SU-DHL-6 (cell line): Measurements from ENCODE around the gene TBC1D22A.

Source experiments
- H2AFZ ChIP-seq: fragments of 200-600 bp; sonication (generic); 2 replicates; pipeline ENCODE4 v1.6.1; 2014; ENCODE audit warnings: low read depth, mild to moderate bottlenecking, moderate library complexity, mixed read lengths, antibody characterized with exemption, low read length; ENCODE audit not compliant: severe bottlenecking
- H3F3A ChIP-seq: fragments of 200-600 bp; shearing (Covaris generic); 2 replicates; pipeline ENCODE4 v1.6.0; 2016; ENCODE audit warnings: antibody characterized with exemption, mild to moderate bottlenecking; ENCODE audit not compliant: insufficient read depth
- H3K27ac ChIP-seq: fragments of 200-600 bp; sonication (generic); 2 replicates; pipeline ENCODE4 v1.5.1; 2016; ENCODE audit warnings: low read depth, mild to moderate bottlenecking, low read length, moderate library complexity, mixed read lengths
- H3K27me3 ChIP-seq: fragments of 200-600 bp; sonication (generic), shearing (Covaris generic); 2 replicates; pipeline ENCODE4 v1.6.0; 2014; ENCODE audit warnings: mild to moderate bottlenecking, low read length
- H3K36me3 ChIP-seq: fragments of 200-600 bp; sonication (generic); 2 replicates; pipeline ENCODE4 v1.6.1; 2014; ENCODE audit warnings: mild to moderate bottlenecking, low read length, mixed read lengths
- H3K4me2 ChIP-seq: fragments of 300-600, 200-600 bp; shearing (Covaris generic), sonication (generic); 2 replicates; pipeline ENCODE4 v1.6.0; 2014; ENCODE audit warnings: low read length, low read depth, mild to moderate bottlenecking; ENCODE audit not compliant: poor library complexity, severe bottlenecking
- H3K4me3 ChIP-seq: fragments of 200-600 bp; sonication (generic); 2 replicates; pipeline ENCODE4 v1.5.1; 2014; ENCODE audit warnings: antibody characterized with exemption, low read length, mild to moderate bottlenecking, mixed read lengths; ENCODE audit not compliant: insufficient read depth, poor library complexity, severe bottlenecking
- H3K79me2 ChIP-seq: fragments of 200-600 bp; sonication (generic); 2 replicates; pipeline ENCODE4 v1.6.1; 2014; ENCODE audit warnings: mild to moderate bottlenecking, low read length, moderate library complexity; ENCODE audit not compliant: insufficient read depth
- H3K9ac ChIP-seq: fragments of 200-600 bp; sonication (generic); 2 replicates; pipeline ENCODE4 v1.7.0; 2014; ENCODE audit warnings: mild to moderate bottlenecking, low read length
- H3K9me2 ChIP-seq: fragments of 200-600 bp; sonication (generic); replicated peaks from 2 replicates; pipeline ENCODE4 v1.6.1; 2014; ENCODE audit warnings: low read length; ENCODE audit not compliant: insufficient read depth
- H3K9me3 ChIP-seq: fragments of 200-600 bp; sonication (generic); 2 replicates; pipeline ENCODE4 v1.6.1; 2014; ENCODE audit warnings: low read length, mixed read lengths; ENCODE audit not compliant: insufficient read depth
- H4K20me1 ChIP-seq: fragments of 200-600 bp; sonication (generic); 2 replicates; pipeline ENCODE4 v1.6.1; 2014; ENCODE audit warnings: low read depth, mild to moderate bottlenecking, antibody characterized with exemption, low read length, moderate library complexity, mixed read lengths
- EZH2phosphoT487 ChIP-seq: fragments of 200-600 bp; sonication (generic), shearing (Covaris generic); conservative IDR thresholded peaks from 2 replicates; pipeline ENCODE4 v1.6.1; 2018; ENCODE audit warnings: mild to moderate bottlenecking, antibody characterized with exemption, low read length, moderate library complexity, mixed read lengths
- TF ChIP-seq, protein P1 (sequence below): fragments of 200-600 bp; sonication (generic); IDR thresholded peaks from one replicate; pipeline ENCODE4 v1.5.1; 2017; ENCODE audit warnings: antibody characterized with exemption, mild to moderate bottlenecking, low read length, moderate library complexity; ENCODE audit not compliant: insufficient read depth, poor library complexity, severe bottlenecking

Gene TBC1D22A

DNA sequence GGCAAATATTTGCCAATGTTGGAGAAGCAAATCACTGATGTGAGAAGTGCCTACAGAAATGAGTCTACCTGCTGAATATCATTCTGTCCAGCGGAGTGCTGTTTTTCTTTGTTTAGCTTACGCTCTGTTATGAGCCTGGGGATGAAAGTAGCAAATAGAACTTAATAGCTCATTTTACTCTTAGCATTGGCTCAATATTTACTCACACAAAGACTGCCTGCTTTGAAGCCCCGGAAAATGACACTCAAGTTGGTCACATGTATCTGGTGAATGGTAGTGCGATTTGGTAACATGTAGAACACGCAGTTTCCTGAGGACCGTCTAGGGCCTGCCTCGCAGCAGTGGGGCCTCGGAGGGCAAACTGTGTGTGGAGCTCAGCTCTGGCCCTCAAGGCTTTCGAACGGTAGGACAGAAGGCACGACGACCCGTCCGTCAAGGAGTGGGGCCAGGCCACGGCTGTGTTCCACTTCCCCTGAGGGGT is 38.9 kb downstream of the TBC1D22A start:
- no peaks in the 10 kb centered on the region for H3K9me2 ChIP-seq
- no peak overlapping the region for H3K4me3 ChIP-seq
- H3K79me2 ChIP-seq: peaks cover 44% of the 10 kb centered on the region
- peaks cover 10% of the 10 kb centered on the region; the same call in 1 of the 2 replicates for H3K36me3 ChIP-seq
- H3K9me3 ChIP-seq: no peaks in the 10 kb centered on the region
- H3K27me3 ChIP-seq: no peaks in the 10 kb centered on the region
- TF ChIP-seq EZH2phosphoT487: no peak
- TF ChIP-seq, protein P1, sequence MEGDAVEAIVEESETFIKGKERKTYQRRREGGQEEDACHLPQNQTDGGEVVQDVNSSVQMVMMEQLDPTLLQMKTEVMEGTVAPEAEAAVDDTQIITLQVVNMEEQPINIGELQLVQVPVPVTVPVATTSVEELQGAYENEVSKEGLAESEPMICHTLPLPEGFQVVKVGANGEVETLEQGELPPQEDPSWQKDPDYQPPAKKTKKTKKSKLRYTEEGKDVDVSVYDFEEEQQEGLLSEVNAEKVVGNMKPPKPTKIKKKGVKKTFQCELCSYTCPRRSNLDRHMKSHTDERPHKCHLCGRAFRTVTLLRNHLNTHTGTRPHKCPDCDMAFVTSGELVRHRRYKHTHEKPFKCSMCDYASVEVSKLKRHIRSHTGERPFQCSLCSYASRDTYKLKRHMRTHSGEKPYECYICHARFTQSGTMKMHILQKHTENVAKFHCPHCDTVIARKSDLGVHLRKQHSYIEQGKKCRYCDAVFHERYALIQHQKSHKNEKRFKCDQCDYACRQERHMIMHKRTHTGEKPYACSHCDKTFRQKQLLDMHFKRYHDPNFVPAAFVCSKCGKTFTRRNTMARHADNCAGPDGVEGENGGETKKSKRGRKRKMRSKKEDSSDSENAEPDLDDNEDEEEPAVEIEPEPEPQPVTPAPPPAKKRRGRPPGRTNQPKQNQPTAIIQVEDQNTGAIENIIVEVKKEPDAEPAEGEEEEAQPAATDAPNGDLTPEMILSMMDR: no peak
- H3K9ac ChIP-seq: no peak overlapping the region
- H3K4me2 ChIP-seq: no peak overlapping the region
- H3K27ac ChIP-seq: no peak overlapping the region
- no peak overlapping the region for H2AFZ ChIP-seq
- peaks cover 5% of the 10 kb centered on the region; the same call in 1 of the 2 replicates for H4K20me1 ChIP-seq
- peaks cover 10% of the 10 kb centered on the region; the same call in 1 of the 2 replicates for H3F3A ChIP-seq

DNA sequence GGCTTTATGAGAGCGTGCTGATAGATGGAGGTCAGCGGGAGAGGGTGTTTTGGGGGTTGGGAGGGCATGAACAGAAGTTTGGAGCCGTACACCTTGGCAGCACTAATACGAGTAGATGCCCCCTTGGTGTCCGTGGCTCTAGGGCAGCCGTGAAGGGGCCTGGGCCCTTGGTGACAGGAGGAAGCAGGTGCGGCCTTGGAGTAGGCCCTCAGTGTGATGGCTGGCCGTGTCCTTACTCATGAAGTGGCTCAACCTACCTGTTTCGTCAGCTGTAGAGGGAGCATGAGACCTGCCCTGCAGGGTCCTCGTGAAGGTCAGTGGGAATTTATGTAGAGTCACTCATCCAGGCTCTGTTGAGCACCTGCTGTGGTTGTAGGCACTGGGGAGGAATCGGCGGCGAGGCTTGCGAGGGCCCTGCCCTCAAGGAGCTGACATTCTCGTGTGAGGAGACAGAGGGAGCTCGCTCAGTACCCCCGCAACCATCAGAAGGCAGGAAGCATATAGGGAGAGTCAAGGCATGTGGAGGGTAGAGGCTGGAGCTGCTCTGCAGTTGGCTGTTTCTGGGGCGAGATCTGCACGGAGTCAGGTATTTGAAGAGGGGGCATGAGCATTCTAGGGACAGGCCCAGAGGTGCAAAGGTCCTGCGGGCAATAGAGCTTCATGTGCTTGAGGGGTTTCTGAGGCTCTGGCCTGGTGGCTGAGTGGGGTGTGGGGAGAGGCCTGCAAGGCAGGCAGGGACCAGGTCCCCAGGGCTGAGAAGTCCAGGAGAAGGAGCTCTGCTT is 39.6 kb downstream of the TBC1D22A start:
- no peak overlapping the region for H3K4me3 ChIP-seq
- H4K20me1 ChIP-seq: peaks cover 5% of the 10 kb centered on the region; the same call in 1 of the 2 replicates
- H3K27ac ChIP-seq: no peak overlapping the region
- peaks cover 15% of the 10 kb centered on the region; the same call in 1 of the 2 replicates for H3K36me3 ChIP-seq
- TF ChIP-seq, protein P1: no peak
- no peak overlapping the region for H3K4me2 ChIP-seq
- no peaks in the 10 kb centered on the region for H3K9me2 ChIP-seq
- no peak overlapping the region for H2AFZ ChIP-seq
- no peak overlapping the region for H3K9ac ChIP-seq
- H3F3A ChIP-seq: peaks cover 10% of the 10 kb centered on the region; the same call in 1 of the 2 replicates
- H3K9me3 ChIP-seq: no peaks in the 10 kb centered on the region
- no peaks in the 10 kb centered on the region for H3K27me3 ChIP-seq
- peaks cover 47% of the 10 kb centered on the region for H3K79me2 ChIP-seq

DNA sequence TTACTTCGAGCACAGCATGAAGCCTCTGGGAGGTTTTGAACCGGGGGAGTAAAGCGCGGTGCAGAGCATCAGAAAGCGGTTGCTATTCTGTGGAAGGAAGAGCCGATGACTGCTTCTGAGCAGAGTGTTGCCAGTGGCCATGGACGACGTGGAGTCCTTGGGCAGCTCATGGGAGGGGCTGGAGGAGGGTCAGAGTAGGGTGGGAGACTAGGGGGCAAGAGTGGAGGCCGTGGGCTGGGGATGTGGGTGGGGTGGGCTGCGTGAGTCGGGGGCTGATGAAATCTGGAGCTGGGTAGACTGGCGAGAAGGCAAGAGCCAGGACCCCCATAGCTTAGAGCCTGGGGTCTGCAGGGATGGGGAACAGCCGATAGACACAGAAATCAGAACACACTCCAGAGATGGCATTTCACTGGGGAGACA is 40.2 kb downstream of the TBC1D22A start:
- Histone ChIP-seq H3K9me2 (no peaks in the 10 kb centered on the region), H3K27me3 (no peaks in the 10 kb centered on the region), H3K36me3 (peaks cover 15% of the 10 kb centered on the region; the same call in 1 of the 2 replicates), H3K9ac (no peak overlapping the region), H3K79me2 (peaks cover 53% of the 10 kb centered on the region), H3F3A (peaks cover 8% of the 10 kb centered on the region; the same call in 1 of the 2 replicates), H3K9me3 (no peaks in the 10 kb centered on the region), H2AFZ (no peak overlapping the region), H4K20me1 (peaks cover 5% of the 10 kb centered on the region; the same call in 1 of the 2 replicates), H3K4me3 (no peak overlapping the region), H3K27ac (no peak overlapping the region), H3K4me2 (no peak overlapping the region)
- TF ChIP-seq, protein P1: no peak
- no peak for TF ChIP-seq EZH2phosphoT487
